Smooth muscle cell (in vitro differentiated cells): ENCODE results near the gene GALE. TPM values are rescaled to one million over a fixed set of nuclear protein-coding genes. Genes with fewer than 3 reads are reported as not detected.
A peak's percentile ranks its signal among the peaks of the same experiment; 100 is the strongest.

Experiments
- DNase-seq: peaks from one replicate; lab custom pipeline; 2025; ENCODE audit not compliant: unreplicated experiment; lab: John Stamatoyannopoulos, UW
- H2AFZ ChIP-seq: fragments of 200-600 bp; sonication (generic); 2 replicates; pipeline ENCODE4 v1.6.0; 2016; ENCODE audit warnings: antibody characterized with exemption, low read depth, mild to moderate bottlenecking
- H3F3A ChIP-seq: fragments of 200-600 bp; sonication (generic); 2 replicates; pipeline ENCODE4 v1.6.0; 2017; ENCODE audit warnings: antibody characterized with exemption, low read depth
- H3K27ac ChIP-seq: fragments of 200-600 bp; sonication (generic); 2 replicates; pipeline ENCODE4 v1.5.1; 2016; ENCODE audit warnings: low read depth, mild to moderate bottlenecking
- H3K27me3 ChIP-seq: fragments of 200-600 bp; sonication (generic); 2 replicates; pipeline ENCODE4 v1.6.1; 2016; ENCODE audit warnings: low read depth, mild to moderate bottlenecking
- H3K36me3 ChIP-seq: fragments of 200-600 bp; sonication (generic); 2 replicates; pipeline ENCODE4 v1.5.1; 2016; ENCODE audit warnings: low read depth
- H3K4me1 ChIP-seq: fragments of 200-600 bp; sonication (generic); 2 replicates; pipeline ENCODE4 v1.5.1; 2016; ENCODE audit warnings: low read depth
- H3K4me2 ChIP-seq: fragments of 200-600 bp; sonication (generic); 2 replicates; pipeline ENCODE4 v1.6.0; 2016; ENCODE audit warnings: mild to moderate bottlenecking
- H3K4me3 ChIP-seq: fragments of 200-600 bp; sonication (generic); 2 replicates; pipeline ENCODE4 v1.5.1; 2016; ENCODE audit warnings: mild to moderate bottlenecking
- H3K79me2 ChIP-seq: fragments of 200-600 bp; sonication (generic); 2 replicates; pipeline ENCODE4 v1.6.0; 2016; ENCODE audit warnings: low read depth, mild to moderate bottlenecking
- H3K9ac ChIP-seq: fragments of 200-600 bp; sonication (generic); 2 replicates; pipeline ENCODE4 v1.6.0; 2016; ENCODE audit warnings: low read depth
- H3K9me3 ChIP-seq: fragments of 200-600 bp; sonication (generic); replicated peaks from 2 replicates; pipeline ENCODE4 v1.5.1; 2016; ENCODE audit warnings: low read depth
- H4K20me1 ChIP-seq: fragments of 200-600 bp; sonication (generic); 2 replicates; pipeline ENCODE4 v1.6.0; 2016; ENCODE audit warnings: low read depth
- WGBS: methylation state at CpG from one replicate; pipeline ENCODE4 v1.1.7; 2016; ENCODE audit warnings: low lambda C conversion rate; 5-methylcytosine and 5-hydroxymethylcytosine counted together
- polyA plus RNA-seq: library from polyadenylated mRNA; unstranded; fragments of >200 nt; fragmentation: Nextera tagmentation; extraction: Ambion mirVana; gene quantifications from 2 replicates; pipeline ENCODE4 v1.2.1, GENCODE V29; 2016
- total RNA-seq: library from RNA; depleted of rRNA; stranded (reverse); fragments of >200 nt; gene quantifications from 2 replicates; pipeline ENCODE4 v1.2.3, GENCODE V29; 2014
- TF ChIP-seq, protein P1 (sequence below): fragments of 200-600 bp; sonication (generic); IDR thresholded peaks from 2 replicates; pipeline ENCODE4 v1.5.1; 2017; ENCODE audit warnings: borderline replicate concordance, mild to moderate bottlenecking, antibody characterized with exemption; ENCODE audit not compliant: insufficient read depth, poor library complexity, severe bottlenecking

GALE gene
- total and polyA plus RNA-seq, 2 experiments from 2014 or later, result 51.7 to 75.2 TPM

DNA sequence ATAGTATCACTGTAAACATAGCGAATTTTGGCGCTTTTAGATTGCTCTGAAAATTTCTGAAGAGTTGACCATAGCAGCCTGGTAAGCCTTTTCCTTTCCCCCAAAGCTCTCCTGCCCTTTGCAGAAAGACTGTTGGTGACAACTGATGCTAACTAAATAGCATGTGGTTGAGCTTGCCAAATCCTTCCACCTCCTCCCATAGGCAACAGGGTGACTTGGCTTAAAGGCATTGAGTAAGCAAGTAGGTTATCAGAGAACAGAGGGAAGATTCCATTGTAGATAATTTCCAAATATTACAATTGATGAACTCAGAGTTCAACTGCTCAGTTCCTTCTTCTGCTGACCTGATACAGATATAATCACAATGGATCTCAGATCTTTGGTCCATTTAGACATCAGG is 44.6 kb upstream of the GALE start:
- no peak overlapping the region for H2AFZ ChIP-seq
- H3K27me3 ChIP-seq, result peaks cover 4% of the 10 kb centered on the region
- H3K4me1 ChIP-seq, result no peaks in the 10 kb centered on the region
- no peak overlapping the region for H3K27ac ChIP-seq
- no peak overlapping the region for H3K4me3 ChIP-seq
- H3K79me2 ChIP-seq, result no peaks in the 10 kb centered on the region
- H3K4me2 ChIP-seq, result no peak overlapping the region
- H4K20me1 ChIP-seq, result no peaks in the 10 kb centered on the region
- H3K9me3 ChIP-seq, result no peaks in the 10 kb centered on the region
- no peaks in the 10 kb centered on the region for H3K36me3 ChIP-seq
- DNase-seq, result no peak
- 92% methylated on average over 2 of the region's 2 CpGs for WGBS
- H3F3A ChIP-seq, result no peaks in the 10 kb centered on the region
- no peak overlapping the region for H3K9ac ChIP-seq
- TF ChIP-seq, protein P1, sequence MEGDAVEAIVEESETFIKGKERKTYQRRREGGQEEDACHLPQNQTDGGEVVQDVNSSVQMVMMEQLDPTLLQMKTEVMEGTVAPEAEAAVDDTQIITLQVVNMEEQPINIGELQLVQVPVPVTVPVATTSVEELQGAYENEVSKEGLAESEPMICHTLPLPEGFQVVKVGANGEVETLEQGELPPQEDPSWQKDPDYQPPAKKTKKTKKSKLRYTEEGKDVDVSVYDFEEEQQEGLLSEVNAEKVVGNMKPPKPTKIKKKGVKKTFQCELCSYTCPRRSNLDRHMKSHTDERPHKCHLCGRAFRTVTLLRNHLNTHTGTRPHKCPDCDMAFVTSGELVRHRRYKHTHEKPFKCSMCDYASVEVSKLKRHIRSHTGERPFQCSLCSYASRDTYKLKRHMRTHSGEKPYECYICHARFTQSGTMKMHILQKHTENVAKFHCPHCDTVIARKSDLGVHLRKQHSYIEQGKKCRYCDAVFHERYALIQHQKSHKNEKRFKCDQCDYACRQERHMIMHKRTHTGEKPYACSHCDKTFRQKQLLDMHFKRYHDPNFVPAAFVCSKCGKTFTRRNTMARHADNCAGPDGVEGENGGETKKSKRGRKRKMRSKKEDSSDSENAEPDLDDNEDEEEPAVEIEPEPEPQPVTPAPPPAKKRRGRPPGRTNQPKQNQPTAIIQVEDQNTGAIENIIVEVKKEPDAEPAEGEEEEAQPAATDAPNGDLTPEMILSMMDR, result no peak

DNA sequence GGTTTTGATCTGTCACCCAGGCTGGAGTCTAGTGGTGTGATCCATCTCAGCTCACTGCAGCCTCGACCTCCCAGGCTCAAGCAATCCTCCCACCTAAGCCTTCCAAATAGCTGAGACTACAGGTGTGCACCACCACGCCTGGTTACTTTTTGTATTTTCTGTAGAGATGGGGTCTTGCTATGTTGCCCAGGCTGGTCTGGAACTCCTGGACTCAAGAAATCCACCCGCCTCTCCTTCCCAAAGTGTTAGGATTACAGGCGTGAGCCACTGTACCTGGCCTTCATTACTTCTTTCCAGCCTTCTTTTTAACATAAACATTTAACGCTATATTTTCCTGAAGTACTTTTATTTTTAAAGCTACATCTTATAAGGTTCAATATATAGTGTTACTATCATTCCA is 43.1 kb upstream of the GALE start:
- Histone ChIP-seq H3K79me2 (no peaks in the 10 kb centered on the region), H3K36me3 (no peaks in the 10 kb centered on the region), H3K27ac (no peak overlapping the region), H3K27me3 (peaks cover 4% of the 10 kb centered on the region), H3K4me3 (no peak overlapping the region), H3K4me2 (no peak overlapping the region), H3K9me3 (no peaks in the 10 kb centered on the region), H4K20me1 (no peaks in the 10 kb centered on the region), H3F3A (no peaks in the 10 kb centered on the region), H3K4me1 (peaks cover 3% of the 10 kb centered on the region), H2AFZ (no peak overlapping the region), H3K9ac (no peak overlapping the region)
- 90% methylated on average over 5 of the region's 5 CpGs for WGBS
- TF ChIP-seq, protein P1, result no peak
- no peak for DNase-seq

DNA sequence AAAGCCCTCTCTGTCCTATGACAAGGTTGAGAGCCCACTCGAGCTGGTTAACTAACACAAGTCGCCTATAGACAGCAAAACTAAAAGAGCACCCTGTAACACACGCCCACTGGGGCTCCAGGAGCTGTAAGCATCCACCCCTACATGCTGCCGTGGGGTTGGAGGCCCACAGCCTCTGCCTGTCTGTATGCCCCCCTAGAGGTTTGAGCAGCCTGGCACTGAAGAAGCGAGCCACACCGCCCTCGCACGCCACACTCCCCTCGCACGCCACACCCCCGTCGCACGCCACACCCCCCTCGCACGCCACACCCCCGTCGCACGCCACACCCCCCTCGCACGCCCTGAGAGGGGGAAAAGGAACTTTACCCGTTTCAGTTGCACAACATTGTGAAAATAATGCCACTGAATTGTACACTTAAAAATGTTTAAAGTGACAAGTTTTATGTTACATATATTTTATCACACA is 37.9 kb upstream of the GALE start:
- peaks cover 3% of the 10 kb centered on the region for H3K4me1 ChIP-seq
- WGBS, result 3% methylated on average over 19 of the region's 21 CpGs
- H3K36me3 ChIP-seq, result no peaks in the 10 kb centered on the region
- H4K20me1 ChIP-seq, result no peaks in the 10 kb centered on the region
- peaks cover 18% of the 10 kb centered on the region for H3K27me3 ChIP-seq
- peak; percentile 54 for DNase-seq
- peak overlapping the region; percentile 46 for H3K4me3 ChIP-seq
- H3K9ac ChIP-seq, result no peak overlapping the region
- H3K4me2 ChIP-seq, result peak overlapping the region; percentile 89
- TF ChIP-seq, protein P1, result no peak
- peak overlapping the region; percentile 79 for H2AFZ ChIP-seq
- no peaks in the 10 kb centered on the region for H3K9me3 ChIP-seq
- H3F3A ChIP-seq, result no peaks in the 10 kb centered on the region
- no peaks in the 10 kb centered on the region for H3K79me2 ChIP-seq
- H3K27ac ChIP-seq, result no peak overlapping the region

DNA sequence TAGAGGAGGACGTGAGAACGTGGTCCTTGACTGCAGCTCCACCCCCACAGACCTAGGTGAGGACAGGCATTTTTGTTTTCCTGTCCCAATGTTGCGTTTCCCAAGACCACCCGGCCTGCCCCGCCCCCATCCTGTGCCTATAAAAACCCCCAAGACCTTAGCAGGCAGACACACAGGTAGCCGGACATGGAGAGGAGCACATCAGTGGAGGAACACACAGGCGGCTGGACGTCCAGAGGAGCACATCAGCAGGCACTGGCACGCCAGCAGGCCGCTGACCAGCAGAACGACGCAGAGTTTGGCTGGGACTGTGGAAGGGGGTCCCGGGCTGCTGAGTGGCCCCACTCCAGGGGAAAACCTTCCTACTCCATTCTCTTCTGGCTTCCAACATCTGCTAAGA is 37.4 kb upstream of the GALE start:
- no peak overlapping the region for H3K27ac ChIP-seq
- H3K27me3 ChIP-seq, result peaks cover 18% of the 10 kb centered on the region
- no peaks in the 10 kb centered on the region for H4K20me1 ChIP-seq
- H3K9me3 ChIP-seq, result no peaks in the 10 kb centered on the region
- TF ChIP-seq, protein P1, result no peak
- peak overlapping the region; percentile 89 for H3K4me2 ChIP-seq
- H3K4me1 ChIP-seq, result peaks cover 3% of the 10 kb centered on the region
- H3K9ac ChIP-seq, result no peak overlapping the region
- peak overlapping the region; percentile 46 for H3K4me3 ChIP-seq
- no peaks in the 10 kb centered on the region for H3K36me3 ChIP-seq
- H3K79me2 ChIP-seq, result no peaks in the 10 kb centered on the region
- DNase-seq, result no peak
- 43% methylated on average over 13 of the region's 13 CpGs for WGBS
- no peaks in the 10 kb centered on the region for H3F3A ChIP-seq
- no peak overlapping the region for H2AFZ ChIP-seq
